GM18907 (cell line): ENCODE results near the gene TM2D1.
"Not testable (repeated sequence)": the region's sequence is repeated elsewhere in the genome, so short reads cannot be mapped to it uniquely, and the experiment has no call there.

ENCODE experiments used
- ATAC-seq: cut with Tn5 transposase; IDR thresholded peaks from one replicate; pipeline ENCODE4 v1.9.1; 2021; ENCODE audit warnings: mild to moderate bottlenecking, moderate library complexity; ENCODE audit not compliant: unreplicated experiment

Gene TM2D1

DNA sequence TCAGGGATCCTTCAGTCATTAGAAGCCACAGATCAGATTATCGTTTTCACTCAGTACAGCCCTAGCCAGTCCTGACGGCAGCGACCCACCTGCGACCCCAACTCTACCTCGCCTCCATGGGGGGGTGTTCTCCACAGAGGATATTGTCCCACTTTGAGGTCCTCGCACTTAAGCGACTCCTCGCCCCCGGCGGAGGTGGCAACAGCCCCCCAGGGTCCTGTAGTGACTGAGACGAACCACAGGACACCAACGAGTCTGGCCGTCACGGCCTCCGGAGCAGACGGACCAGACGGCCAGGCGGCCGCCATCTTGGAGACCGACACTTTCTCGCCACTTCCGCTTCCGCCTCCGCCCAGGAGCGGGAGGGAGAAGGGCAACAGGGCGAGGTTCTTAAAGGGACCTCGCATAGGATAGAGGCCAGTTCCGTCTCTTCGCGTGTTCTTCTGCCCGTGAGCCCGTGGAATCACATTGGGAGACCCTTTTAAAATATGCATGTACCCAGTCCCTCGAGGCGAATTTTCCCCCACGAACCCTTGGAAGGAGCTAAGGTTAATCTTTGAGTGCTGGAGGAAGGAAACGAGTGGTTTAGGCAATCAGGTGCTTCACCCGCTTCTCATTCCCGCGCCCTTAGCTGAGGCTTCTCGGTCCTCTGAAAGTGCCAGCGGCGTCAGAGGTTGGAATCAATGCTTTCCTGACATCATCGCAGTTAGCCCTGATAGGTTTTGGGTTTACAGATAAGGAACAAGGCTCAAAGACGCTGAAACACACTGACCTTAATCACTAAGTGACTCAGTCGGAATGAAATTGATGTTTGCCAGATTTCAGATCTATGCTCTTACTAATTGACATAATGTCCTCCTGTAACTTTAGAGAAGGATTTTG is at the start of gene TM2D1:
TM2D1 (minus strand) TSS at position 329 of the 882 bp plus-strand sequence; CDS start at position 308, 21 bp downstream.
- ATAC-seq, result peak; percentile 99

GRCh38 chr1:61770131-61770530 is 45.2 kb upstream of the TM2D1 start:
- ATAC-seq, result no peak

DNA sequence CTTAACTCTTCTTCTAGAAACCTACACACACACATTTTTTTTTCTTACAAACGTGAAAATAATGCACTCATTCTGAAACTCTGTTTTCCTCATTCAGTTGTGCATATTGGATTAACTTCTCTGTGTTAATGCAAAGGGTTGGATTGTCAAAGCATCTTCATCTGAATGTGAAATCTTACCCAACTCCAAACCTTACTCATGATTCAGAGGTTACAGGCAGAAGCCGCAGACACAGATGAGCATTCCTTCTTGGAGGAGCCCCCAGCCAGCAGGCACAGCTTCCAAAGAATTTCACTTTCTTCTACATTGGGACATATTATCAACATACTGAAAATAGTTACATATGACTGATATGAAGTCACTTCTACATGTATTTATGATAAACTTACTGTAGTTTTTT is 33.0 kb upstream of the TM2D1 start:
- no peak for ATAC-seq

GRCh38 chr1:61756773-61757172 is 31.8 kb upstream of the TM2D1 start:
- no peak for ATAC-seq

- ATAC-seq, result no peak
Observed at GRCh38 chr1:61754545-61754944, 29.6 kb upstream of the TM2D1 start.

DNA sequence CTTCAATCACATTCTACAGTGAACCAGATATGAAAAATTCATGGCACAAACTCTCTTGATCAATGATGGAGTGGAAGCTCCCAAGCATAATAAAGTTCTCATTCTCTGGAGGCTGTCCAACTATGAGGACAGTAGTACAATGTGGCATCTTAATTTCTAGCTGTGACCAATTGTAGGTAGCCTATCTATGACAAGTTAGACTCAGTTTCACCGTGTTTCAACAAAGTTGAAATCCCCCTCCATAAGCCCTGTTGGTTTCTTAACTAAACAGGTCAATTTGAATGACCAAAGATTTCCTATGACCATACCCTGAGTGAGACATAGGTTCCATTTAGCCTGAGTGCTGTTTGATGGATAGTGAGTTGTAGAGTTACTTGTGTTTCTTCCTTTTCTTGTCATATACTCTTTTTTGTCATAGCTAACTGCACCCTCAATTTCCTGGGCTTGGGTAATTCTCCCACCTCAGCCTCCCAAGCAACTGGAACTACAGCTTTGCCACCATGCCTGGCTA is 29.1 kb upstream of the TM2D1 start:
- ATAC-seq, result no peak

DNA sequence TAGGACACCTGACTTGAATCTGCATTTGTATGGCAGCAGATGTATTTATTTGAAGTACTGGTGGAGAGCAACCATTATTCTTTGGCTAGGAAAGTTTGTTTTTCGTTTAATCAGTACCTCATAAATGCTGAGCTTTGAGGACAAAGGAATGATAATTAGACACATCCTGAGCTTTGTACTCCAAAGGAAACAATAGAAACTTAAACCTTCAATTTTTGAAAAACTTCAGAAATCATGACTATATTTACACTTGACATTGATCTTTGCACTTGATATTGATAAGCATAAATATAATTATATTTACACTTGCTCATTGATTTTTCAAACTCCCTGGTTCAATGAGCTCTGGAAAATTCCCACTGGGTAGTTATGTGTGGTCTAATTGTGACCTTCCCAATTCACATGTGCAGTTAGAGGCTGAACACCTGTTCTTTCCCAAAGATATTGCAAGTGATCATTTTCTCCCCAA is 28.0 kb upstream of the TM2D1 start:
- ATAC-seq, result no peak

- ATAC-seq, result no peak
Observed at GRCh38 chr1:61749574-61749973, 24.6 kb upstream of the TM2D1 start.

- ATAC-seq, result no peak
Observed at GRCh38 chr1:61748566-61748965, 23.6 kb upstream of the TM2D1 start.

- no peak for ATAC-seq
Observed at GRCh38 chr1:61746813-61747212, 21.9 kb upstream of the TM2D1 start.

DNA sequence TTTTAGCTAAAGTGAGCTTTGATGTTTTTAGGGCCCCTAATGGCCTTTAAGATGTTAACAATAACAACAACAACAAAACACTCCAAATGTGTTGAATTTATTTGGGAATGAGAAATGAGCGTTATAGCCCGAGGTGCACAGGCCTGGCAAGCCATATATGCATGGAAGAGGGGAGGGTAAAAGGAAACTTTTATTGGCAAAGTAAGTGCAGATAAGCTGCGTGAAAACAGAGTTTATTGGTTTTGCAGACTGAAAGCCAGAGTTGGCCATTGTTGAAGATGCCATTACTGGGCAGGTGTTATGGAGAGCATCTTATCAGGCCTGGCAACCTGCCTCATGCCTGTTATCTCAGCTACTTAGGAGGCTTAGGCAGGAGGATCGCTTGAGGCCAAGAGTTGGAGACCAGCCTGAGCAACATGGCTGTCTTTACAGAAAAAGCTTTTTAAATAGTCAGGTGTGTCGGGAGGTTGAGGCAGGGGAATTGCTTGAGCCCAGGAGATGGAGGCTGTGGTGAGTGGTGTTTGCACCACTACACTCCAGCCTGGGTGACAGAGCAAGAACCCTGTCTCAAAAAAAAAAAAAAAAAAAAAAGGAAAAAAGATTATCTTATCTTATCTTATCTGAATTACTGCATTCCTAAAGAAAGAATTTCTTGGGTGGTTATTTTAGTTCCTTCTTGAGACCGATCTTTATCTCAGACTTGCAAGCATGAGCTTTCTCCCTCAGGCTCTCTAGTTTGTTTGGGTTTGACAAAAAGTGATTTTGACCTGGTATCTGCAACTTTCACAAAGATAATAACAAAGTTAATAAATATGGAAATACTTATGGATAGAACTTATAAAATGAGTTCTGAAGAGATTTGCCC is 19.0 kb upstream of the TM2D1 start:
- no peak for ATAC-seq

- no peak for ATAC-seq
Observed at GRCh38 chr1:61743431-61743705, 18.4 kb upstream of the TM2D1 start.

DNA sequence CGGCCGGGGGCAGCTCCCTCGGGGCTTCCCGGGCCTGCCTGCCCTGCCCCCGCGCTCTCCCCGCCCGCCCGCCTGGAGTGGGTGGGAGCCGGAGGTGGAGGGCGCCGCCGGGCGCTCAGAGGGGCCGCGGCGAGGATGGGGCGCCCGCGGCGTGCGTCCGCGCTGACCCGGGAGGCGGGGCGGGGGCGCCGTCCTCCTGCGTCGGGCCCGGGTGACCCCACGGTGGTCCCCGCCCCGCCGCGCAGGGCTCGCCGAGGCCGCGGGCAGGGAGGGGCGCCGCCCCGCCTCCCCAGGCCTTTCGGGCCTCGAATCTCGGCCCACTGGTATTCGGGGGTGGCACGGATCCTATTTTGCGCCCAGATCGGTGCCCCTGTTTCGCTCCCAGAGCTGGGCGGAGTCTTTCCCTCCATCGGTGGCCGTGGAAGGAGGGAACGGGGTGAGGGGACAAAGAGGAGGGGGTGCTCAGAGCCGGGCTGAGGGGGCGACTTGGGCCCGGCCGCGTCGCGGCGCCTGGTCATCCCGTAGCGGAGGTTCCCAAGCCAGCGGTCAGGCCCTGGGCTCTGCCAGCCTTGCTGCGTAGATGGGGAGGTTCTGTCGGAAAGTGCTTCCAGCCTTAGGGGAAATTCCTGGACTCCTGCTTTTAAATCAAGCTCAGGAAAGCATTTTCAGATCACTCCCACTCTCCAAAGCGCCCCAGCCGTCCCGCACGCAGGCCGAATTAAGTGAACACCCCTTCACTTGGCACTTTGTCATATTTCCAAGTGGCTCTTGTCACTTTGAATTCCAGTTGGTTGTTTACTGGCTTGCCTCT is 17.9 kb upstream of the TM2D1 start:
- peak; percentile 66 for ATAC-seq

- ATAC-seq, result peak; percentile 86
Observed at GRCh38 chr1:61741711-61742619, 17.0 kb upstream of the TM2D1 start, which contains the start of gene PATJ. TSS of gene PATJ (plus strand) at chr1:61742480. CDS start at chr1:61762893, 20,413 bp downstream.

GRCh38 chr1:61740751-61741700 is 16.1 kb upstream of the TM2D1 start:
- ATAC-seq, result no peak

GRCh38 chr1:61732726-61733125 is 7.8 kb upstream of the TM2D1 start:
- no peak for ATAC-seq

GRCh38 chr1:61730679-61731078 is 5.7 kb upstream of the TM2D1 start:
- not testable (repeated sequence) for ATAC-seq

- no peak for ATAC-seq
Observed at GRCh38 chr1:61727544-61727943, 2.6 kb upstream of the TM2D1 start.

DNA sequence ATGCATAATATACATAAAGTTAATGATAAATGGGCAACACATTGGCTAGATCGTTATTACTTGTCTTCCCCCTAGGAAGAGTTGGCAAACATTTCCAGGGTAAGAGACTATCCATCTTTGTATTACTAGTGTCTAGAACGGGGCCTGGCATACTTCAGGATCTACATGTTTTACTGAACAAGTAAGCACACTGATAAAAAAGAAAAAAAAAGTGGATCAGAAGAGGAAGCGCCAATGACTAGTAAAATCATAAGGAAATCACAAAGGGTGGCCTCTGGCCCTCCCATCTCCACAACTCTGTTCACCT is 482 bp downstream of the TM2D1 start:
- no peak for ATAC-seq
